ENCODE results near the gene NOXO1. TPM values are rescaled to one million over a fixed set of nuclear protein-coding genes. Genes with fewer than 3 reads are reported as not detected.

The NOXO1 gene
- total and polyA plus RNA-seq, 2 donors (not counting 3 experiments of a cell fraction or from before 2014, with no cell fraction given): 0.37 to 0.60 TPM

- Histone ChIP-seq H4K20me1 (replicated peaks; ENCODE audit: control insufficient read depth, extremely low read depth, insufficient read depth, low read length) (no peaks in the 10 kb centered on the region), H2AFZ (ENCODE audit: low read depth, low read length) (peak overlapping the region; percentile 90), H3K4me1 (ENCODE audit: control insufficient read depth, extremely low read depth, insufficient read depth, low read length) (peaks cover 7% of the 10 kb centered on the region), H3K4me2 (ENCODE audit: insufficient read depth, low read length) (no peak overlapping the region), H3K27me3 (ENCODE audit: control insufficient read depth in 2 of 2, insufficient read depth in 2 of 2, low read length in 2 of 2) (peaks cover 23 to 24% of the 10 kb centered on the region in 2 experiments), H3K79me2 (ENCODE audit: control insufficient read depth, insufficient read depth, low read length) (no peaks in the 10 kb centered on the region), H3K36me3 (ENCODE audit: control insufficient read depth in 2 of 2, extremely low read depth in 1 of 2, insufficient read depth in 2 of 2, low read length in 2 of 2) (peaks cover 0 to 4% of the 10 kb centered on the region in 2 experiments), H3K9me3 (replicated peaks; ENCODE audit: control insufficient read depth, insufficient read depth, low read length) (no peaks in the 10 kb centered on the region), H3K9ac (replicated peaks; ENCODE audit: extremely low read depth, insufficient read depth, low read length) (no peak overlapping the region), H3K27ac (ENCODE audit: insufficient read depth, low read depth, low read length) (no peak overlapping the region), H3K9me1 (replicated peaks; ENCODE audit: control insufficient read depth, extremely low read depth, insufficient read depth, low read length) (no peaks in the 10 kb centered on the region), H3K4me3 (replicated peaks in 1 of 3; ENCODE audit: insufficient read depth in 1 of 3, low read depth in 1 of 3, low read length in 3 of 3) (peak overlapping the region in 1 of 3 experiments; percentile 15)
- peak; percentile 88 for DNase-seq (ENCODE audit: low read depth, low spot score)
- peak; percentile 90 for FAIRE-seq
- POLR2A ChIA-PET: interaction anchor here (0.9 to 1.3 kb wide), 2 partner anchors 27 to 163 kb away, joined by 4 to 5 read pairs; partner anchors contain the start of genes RPS2 and TRAF7
- intact Hi-C loops (cut with micrococcal nuclease) (no loop called here), dilution Hi-C loops (cut with MboI; ENCODE audit: extremely low pct_ligation_motif_present, low sequenced_read_pairs) (no loop called here)
- CTCF ChIA-PET: interaction anchor here (0.7 to 3.9 kb wide), 3 partner anchors 11 to 148 kb away, joined by 3 to 23 read pairs (median 9); no protein-coding TSS in a partner anchor
- no TSS peak for BruUV-seq (replicated peaks)
- TF ChIP-seq EZH2 (IDR thresholded peaks at IDR 0.05; ENCODE audit: borderline replicate concordance, low read depth, low read length, severe bottlenecking): no peak
- peak; percentile 82 for TF ChIP-seq MAX (IDR thresholded peaks at IDR 0.05; ENCODE audit: insufficient read depth, insufficient read length)
- TF ChIP-seq MYC (IDR thresholded peaks at IDR 0.05; ENCODE audit: low read depth, low read length): no peak
- peak; percentile 21 for TF ChIP-seq POLR2A (IDR thresholded peaks at IDR 0.05; ENCODE audit: low read depth, low read length)
Measured at GRCh38 chr16:1991948-1992703, 10.9 kb upstream of the NOXO1 start.

GRCh38 chr16:1991588-1991947 lies 10.3 kb upstream of the NOXO1 start:
- ChIA-PET POLR2A (interaction anchor here (0.9 to 1.3 kb wide), 2 partner anchors 27 to 164 kb away, joined by 4 to 5 read pairs; partner anchors contain the start of genes RPS2 and TRAF7), CTCF (interaction anchor here (0.7 to 3.9 kb wide), 3 partner anchors 11 to 149 kb away, joined by 3 to 23 read pairs (median 9); no protein-coding TSS in a partner anchor)
- FAIRE-seq (no peak), DNase-seq (ENCODE audit: low read depth, low spot score) (no peak)
- Histone ChIP-seq H3K9ac (replicated peaks; ENCODE audit: extremely low read depth, insufficient read depth, low read length) (no peak overlapping the region), H3K36me3 (ENCODE audit: control insufficient read depth in 2 of 2, extremely low read depth in 1 of 2, insufficient read depth in 2 of 2, low read length in 2 of 2) (peaks cover 0 to 2% of the 10 kb centered on the region in 2 experiments), H3K27me3 (ENCODE audit: control insufficient read depth in 2 of 2, insufficient read depth in 2 of 2, low read length in 2 of 2) (peaks cover 23 to 24% of the 10 kb centered on the region in 2 experiments), H3K4me1 (ENCODE audit: control insufficient read depth, extremely low read depth, insufficient read depth, low read length) (peaks cover 7% of the 10 kb centered on the region), H3K79me2 (ENCODE audit: control insufficient read depth, insufficient read depth, low read length) (no peaks in the 10 kb centered on the region), H3K4me2 (ENCODE audit: insufficient read depth, low read length) (no peak overlapping the region), H3K9me1 (replicated peaks; ENCODE audit: control insufficient read depth, extremely low read depth, insufficient read depth, low read length) (no peaks in the 10 kb centered on the region), H3K4me3 (replicated peaks in 1 of 3; ENCODE audit: insufficient read depth in 1 of 3, low read depth in 1 of 3, low read length in 3 of 3) (no peak overlapping the region), H4K20me1 (replicated peaks; ENCODE audit: control insufficient read depth, extremely low read depth, insufficient read depth, low read length) (no peaks in the 10 kb centered on the region), H3K9me3 (replicated peaks; ENCODE audit: control insufficient read depth, insufficient read depth, low read length) (no peaks in the 10 kb centered on the region), H2AFZ (ENCODE audit: low read depth, low read length) (peak overlapping the region; percentile 89), H3K27ac (ENCODE audit: insufficient read depth, low read depth, low read length) (no peak overlapping the region)
- BruUV-seq (replicated peaks): no TSS peak
- TF ChIP-seq JUN (IDR thresholded peaks at IDR 0.05; ENCODE audit: borderline replicate concordance, insufficient read depth, insufficient read length, low read depth) (no peak), POLR2A (IDR thresholded peaks at IDR 0.05; ENCODE audit: low read depth, low read length) (no peak), MAX (IDR thresholded peaks at IDR 0.05; ENCODE audit: insufficient read depth, insufficient read length) (no peak), POLR2AphosphoS5 (IDR thresholded peaks at IDR 0.05; ENCODE audit: insufficient read depth, low read depth, low read length) (no peak)
- intact Hi-C loops (cut with micrococcal nuclease): no loop called here
- dilution Hi-C loops (cut with MboI; ENCODE audit: extremely low pct_ligation_motif_present, low sequenced_read_pairs): no loop called here

Measured in endothelial cell of umbilical vein (primary cell).